ENCODE data around the gene ARRDC1.
A peak's percentile ranks its signal among the peaks of the same experiment; 100 is the strongest.
"Not testable (repeated sequence)": the region's sequence is repeated elsewhere in the genome, so short reads cannot be mapped to it uniquely, and the experiment has no call there.

ARRDC1 gene

DNA sequence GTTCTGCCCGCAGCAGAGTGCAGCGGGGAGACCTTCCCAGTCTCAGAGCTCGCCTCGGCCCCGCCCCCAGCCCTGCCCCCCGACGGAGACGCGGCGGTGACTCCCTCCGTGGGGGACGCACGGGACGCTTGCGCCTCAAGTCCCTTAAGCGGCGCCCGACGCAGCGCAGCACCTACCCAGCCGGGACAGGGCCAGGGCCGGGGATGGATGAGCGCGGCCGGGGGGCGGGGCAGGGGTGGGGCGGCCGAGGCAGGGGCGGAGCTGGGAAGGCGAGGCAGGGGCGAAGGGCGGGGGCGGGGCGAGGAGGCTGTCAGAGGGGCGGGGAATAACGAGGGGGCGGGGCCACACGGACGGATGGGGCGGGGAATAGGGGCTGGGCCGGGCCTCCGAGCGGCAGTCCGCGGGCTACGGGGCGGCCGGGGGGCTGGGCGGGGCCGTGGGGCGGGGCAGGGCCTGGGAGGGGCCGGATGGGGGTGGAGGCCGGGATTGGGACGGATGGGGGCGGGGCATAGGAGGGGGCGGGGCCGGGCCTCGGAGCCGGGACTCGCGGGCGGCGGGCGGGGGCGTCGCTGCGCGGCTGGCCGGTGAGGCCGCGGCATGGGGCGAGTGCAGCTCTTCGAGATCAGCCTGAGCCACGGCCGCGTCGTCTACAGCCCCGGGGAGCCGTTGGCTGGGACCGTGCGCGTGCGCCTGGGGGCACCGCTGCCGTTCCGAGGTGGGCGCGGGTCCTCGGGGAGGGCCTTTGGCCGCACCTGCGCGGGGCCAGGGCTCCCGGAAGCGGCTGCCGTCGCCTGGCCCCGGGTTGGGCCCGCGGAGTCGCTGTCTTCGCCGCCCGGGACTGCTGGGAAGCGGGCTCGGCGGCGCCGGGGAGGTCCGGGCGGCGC lies at the start of gene ARRDC1:
Gene ARRDC1, plus strand, starts transcription at position 566 of the 884 bp plus-strand sequence. Its CDS starts 32 bp downstream, at position 598.
- peak; percentile 99 for DNase-seq (ENCODE audit: low spot score)

DNA sequence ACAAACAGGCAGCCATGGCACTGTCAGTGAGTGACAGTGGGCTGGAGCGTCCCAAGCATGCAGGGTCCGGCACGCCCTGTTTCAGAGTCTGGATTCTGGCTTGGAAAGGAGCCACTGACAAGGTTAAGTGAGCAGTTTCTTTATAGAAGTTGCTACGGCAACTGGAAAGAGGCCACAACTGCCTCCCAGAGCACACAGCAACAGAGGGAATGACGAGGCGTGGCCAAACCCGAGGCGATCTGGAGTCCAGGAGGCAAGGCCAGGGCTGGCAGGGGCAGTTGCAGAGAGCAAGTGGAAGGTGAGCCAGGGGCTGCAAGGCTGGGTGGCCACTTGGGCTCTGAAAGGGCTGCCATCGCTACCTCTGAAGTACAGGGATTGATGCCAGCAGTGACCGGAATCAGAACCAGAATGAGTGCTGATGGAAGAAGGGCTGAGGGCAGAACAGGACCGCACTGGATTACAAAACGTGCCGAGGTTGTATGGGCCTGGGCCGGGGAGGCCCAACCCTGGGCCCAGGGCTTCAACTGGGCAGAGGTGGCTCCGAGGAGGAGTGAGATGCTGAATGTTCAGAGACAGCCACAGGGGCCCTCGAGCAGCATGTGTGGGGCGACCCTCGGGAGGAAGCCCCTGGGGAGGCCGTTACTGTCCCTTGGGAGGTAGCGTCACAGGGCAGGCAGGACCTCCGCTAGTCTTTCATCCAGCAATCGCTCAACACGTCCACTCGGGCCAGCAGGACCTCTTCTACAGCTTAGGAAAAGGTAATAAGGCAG lies 49.2 kb upstream of the ARRDC1 start:
- no peak for DNase-seq (ENCODE audit: low spot score)

GRCh38 chr9:137558127-137558526 lies 47.4 kb upstream of the ARRDC1 start:
- no peak for DNase-seq (ENCODE audit: low spot score)

- no peak for DNase-seq (ENCODE audit: low spot score)
Measured at GRCh38 chr9:137564134-137564533, 41.4 kb upstream of the ARRDC1 start.

GRCh38 chr9:137564817-137565411 lies 40.6 kb upstream of the ARRDC1 start:
- DNase-seq (ENCODE audit: low spot score): no peak

- DNase-seq (ENCODE audit: low spot score): not testable (repeated sequence)
Measured at GRCh38 chr9:137568445-137568844, 37.0 kb upstream of the ARRDC1 start.

DNA sequence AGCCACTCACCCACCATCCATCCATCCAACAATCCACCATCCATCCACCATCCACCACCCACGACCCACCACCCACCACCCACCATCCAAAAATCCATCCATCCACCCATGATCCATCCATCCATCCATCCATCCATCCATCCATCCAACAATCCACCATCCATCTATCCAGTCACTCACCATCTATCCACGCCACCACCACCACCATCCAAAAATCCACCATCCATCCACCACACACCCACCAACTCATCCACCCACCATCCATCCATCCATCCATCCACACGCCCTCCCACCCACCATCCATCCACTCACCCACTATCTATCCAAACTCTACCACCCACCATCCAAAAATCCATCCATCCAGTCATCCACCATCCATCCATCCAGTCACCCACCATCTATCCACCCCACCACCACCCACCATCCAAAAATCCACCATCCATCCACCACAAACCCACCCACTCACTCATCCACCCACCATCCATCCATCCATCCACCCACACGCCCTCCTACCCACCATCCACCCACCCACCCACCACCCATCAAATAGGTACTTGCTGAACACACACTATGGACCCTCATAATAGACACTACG lies 35.8 kb upstream of the ARRDC1 start:
- DNase-seq (ENCODE audit: low spot score): no peak

DNA sequence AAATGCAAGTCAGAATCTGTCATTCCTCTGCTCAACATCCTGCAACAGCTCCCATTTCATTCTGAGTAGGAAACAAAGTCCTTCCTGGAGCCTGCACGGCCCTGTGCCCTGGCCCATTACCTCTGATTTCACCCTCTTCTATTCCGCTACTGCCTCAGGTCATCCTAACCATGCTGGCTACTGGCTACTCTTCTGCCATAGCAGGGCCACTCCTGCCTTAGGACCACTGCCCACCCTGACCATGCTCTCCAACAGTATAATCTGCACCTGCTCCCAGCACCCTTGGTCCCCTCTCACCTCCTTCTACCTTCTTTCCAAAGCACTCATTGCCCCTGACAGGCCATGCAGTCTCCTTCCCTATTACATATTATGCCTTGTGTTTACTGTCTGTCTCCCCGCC lies 34.9 kb upstream of the ARRDC1 start:
- no peak for DNase-seq (ENCODE audit: low spot score)

DNA sequence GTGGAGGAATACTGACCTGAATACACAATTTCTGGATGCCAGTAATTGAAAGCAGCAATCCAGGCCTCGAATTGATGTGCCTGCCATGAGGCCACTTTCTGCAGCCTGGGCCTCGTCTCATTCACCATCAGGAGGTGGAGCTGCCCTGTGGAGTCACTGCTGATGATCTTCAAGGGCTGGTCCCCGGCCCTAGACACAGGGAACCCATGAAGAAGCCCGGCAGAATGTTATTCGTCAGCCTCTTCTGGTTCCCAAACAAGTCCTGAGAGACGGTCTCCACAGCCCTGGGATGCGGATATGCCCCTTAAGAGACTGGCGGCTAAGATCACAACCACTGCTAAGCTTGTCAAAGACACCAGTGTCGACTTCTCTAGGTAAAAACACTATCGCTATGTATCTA lies 31.3 kb upstream of the ARRDC1 start:
- no peak for DNase-seq (ENCODE audit: low spot score)

GRCh38 chr9:137575364-137575715 lies 30.1 kb upstream of the ARRDC1 start:
- no peak for DNase-seq (ENCODE audit: low spot score)

DNA sequence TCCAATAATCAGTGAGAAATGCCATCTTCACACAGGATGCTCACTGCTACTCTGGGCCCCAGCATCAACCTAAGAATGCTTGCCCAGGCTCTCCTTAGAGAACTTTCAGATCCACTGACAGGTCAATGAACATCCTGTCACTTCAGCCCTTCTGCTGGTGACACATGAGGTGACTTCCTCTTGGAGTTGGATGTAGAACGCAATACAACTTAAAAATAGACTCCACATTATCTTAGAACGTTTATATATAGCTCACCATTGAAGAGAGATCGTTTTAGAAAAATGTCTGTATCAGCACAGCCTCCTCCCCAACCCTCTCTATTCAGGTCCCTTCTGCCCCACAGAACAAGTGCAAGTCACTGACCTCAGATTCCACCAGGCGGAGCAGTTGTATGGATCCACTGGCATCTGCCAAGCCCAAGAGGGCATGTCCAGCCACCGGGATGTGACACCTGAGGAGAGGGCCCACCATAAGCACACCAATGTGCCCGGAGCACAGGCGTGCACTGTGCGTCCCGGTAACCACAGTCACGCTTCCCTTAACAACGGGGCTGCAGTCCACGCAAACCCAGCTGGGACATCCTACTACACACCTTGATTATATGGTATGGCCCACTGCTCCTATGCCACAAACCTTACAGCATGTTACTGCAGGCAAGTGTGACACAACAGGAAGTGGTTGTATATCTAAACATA lies 29.6 kb upstream of the ARRDC1 start:
- DNase-seq (ENCODE audit: low spot score): no peak

- peak; percentile 98 for DNase-seq (ENCODE audit: low spot score)
Measured at GRCh38 chr9:137578518-137579258, 26.8 kb upstream of the ARRDC1 start, which contains the start of gene DPH7. DPH7 (minus strand) TSS chr9:137578925; CDS start chr9:137578777, 148 bp downstream.

- DNase-seq (ENCODE audit: low spot score): no peak
Measured at GRCh38 chr9:137579259-137579604, 26.3 kb upstream of the ARRDC1 start.

- DNase-seq (ENCODE audit: low spot score): no peak
Measured at GRCh38 chr9:137580209-137580953, 25.1 kb upstream of the ARRDC1 start.

GRCh38 chr9:137580954-137581322 lies 24.5 kb upstream of the ARRDC1 start:
- DNase-seq (ENCODE audit: low spot score): no peak

DNA sequence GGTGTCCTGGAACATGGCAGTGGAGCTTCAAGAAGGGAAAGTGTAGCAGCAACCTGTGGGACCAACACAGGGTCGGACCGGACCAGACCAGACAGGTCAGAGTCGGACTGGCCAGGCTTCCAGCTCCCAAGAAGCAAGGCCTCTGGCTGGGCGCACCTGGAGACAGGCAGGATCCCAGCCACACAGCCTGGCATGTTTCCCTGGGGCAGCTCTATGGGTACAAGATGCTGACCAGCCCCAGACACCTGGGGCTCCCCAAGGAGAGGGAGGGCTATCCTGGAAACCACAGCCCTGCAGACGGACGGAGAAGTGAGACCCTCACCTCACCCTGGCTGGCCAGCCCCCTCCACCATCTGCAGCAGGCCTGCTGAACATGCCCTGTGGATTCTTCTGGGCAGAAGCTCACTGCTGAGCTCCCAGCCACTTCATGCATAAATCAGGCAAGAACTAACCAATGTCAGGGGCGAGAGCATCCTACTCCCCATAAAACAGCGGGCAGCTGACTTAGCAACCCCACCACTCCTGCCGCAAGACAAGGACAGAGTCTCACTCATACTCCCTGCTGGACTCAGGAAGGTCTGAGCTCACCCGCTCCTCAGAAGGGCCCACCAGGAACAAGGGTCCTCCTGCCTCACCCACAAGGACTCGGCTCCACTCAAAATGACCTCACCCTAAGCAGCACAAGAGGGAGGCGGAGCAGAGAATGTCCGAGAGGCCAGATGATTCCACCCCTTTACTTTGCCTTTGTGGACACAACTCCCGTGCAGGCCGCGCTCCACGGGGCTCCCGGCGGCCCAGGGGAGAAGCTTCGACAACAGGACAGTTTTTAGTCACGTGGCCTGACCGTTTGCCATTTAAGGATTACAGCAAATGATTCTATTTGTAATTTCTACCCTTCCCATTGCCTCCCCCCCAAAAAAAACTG lies 23.9 kb upstream of the ARRDC1 start:
- no peak for DNase-seq (ENCODE audit: low spot score)

GRCh38 chr9:137582286-137582860 lies 23.1 kb upstream of the ARRDC1 start:
- DNase-seq (ENCODE audit: low spot score): peak; percentile 68

DNA sequence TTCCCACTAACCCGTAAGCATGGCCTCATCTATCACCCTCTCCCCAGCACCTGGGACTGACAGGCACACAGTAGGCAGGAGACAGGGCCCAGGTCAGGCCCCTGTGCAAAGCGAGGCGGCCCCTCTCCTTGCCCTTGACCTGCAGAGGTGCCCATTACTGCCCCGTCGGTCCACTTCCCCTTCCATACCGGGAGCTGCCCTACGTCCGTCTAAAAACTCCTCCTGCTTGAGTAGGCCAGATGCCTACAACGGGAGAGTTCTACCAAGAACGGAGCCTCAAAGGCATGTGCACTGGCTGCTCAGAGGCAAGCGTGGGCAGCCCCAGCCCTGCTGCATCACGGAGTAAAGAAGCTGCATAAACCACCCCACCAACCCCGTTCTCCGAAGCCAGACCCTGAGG lies 22.1 kb upstream of the ARRDC1 start:
- no peak for DNase-seq (ENCODE audit: low spot score)

- DNase-seq (ENCODE audit: low spot score): no peak
Measured at GRCh38 chr9:137583957-137584356, 21.5 kb upstream of the ARRDC1 start.

All from D341Med (cell line).